ENCODE results near the gene NR6A1.

GRCh38 chr9:124593200-124593599 is 177.9 kb downstream of the NR6A1 start:
- TF ChIP-seq POLR2A (IDR thresholded peaks at IDR 0.05; ENCODE audit: low read length) (no peak), GATA1 (IDR thresholded peaks at IDR 0.05; ENCODE audit: low read depth, low read length) (no peak)
